AG04449 (cell line): ENCODE measurements around the gene EPHA6.

ENCODE experiments used
- CTCF ChIA-PET: fragments of 350-600 bp; formaldehyde crosslinking; extraction: SDS; loops from one replicate; lab custom pipeline; 2021; ENCODE audit warnings: antibody characterized with exemption; lab: Yijun Ruan, JAX
- POLR2A ChIA-PET: fragments of 400-600, 350-600 bp; formaldehyde crosslinking; extraction: SDS; loops from one replicate; lab custom pipeline; 2020; ENCODE audit warnings: antibody characterized with exemption, inconsistent platforms; lab: Yijun Ruan, JAX
- DNase-seq: peaks from one replicate; pipeline ENCODE4 v3.0.0-alpha.2; 2010; ENCODE audit warnings: low read depth, low spot score
- H3K4me3 ChIP-seq: 2 replicates; pipeline ENCODE4 v1.5.1; 2011; ENCODE audit warnings: low read depth, mild to moderate bottlenecking, control low read depth, low read length
- CTCF ChIP-seq: IDR thresholded peaks from one replicate; pipeline ENCODE4 v1.5.1; 2011; ENCODE audit warnings: mild to moderate bottlenecking, moderate library complexity, low read length, control low read depth, inconsistent platforms; ENCODE audit not compliant: insufficient read depth; ENCODE audit errors: missing control alignments

Gene EPHA6

GRCh38 chr3:97692389-97692788 is 878.0 kb downstream of the EPHA6 start:
- H3K4me3 ChIP-seq: no peak overlapping the region
- ChIA-PET CTCF (interaction anchor here (1.4 kb wide), 1 partner anchor 27 kb away, joined by 4 read pairs; no protein-coding TSS in a partner anchor), POLR2A (no interaction called here)
- no peak for TF ChIP-seq CTCF
- DNase-seq: no peak

GRCh38 chr3:97692831-97693230 is 878.4 kb downstream of the EPHA6 start:
- CTCF ChIA-PET: interaction anchor here (1.4 kb wide), 1 partner anchor 27 kb away, joined by 4 read pairs; no protein-coding TSS in a partner anchor
- TF ChIP-seq CTCF: no peak
- H3K4me3 ChIP-seq: no peak overlapping the region
- no peak for DNase-seq
- POLR2A ChIA-PET: no interaction called here

- TF ChIP-seq CTCF: no peak
- ChIA-PET POLR2A (no interaction called here), CTCF (interaction anchor here (1.0 kb wide), 1 partner anchor 24 kb away, joined by 3 read pairs; no protein-coding TSS in a partner anchor)
- no peak for DNase-seq
- no peak overlapping the region for H3K4me3 ChIP-seq
Measured at GRCh38 chr3:97694876-97695275, 880.5 kb downstream of the EPHA6 start.

GRCh38 chr3:97698691-97699090 is 884.3 kb downstream of the EPHA6 start:
- POLR2A ChIA-PET: no interaction called here

GRCh38 chr3:97699889-97700288 is 885.5 kb downstream of the EPHA6 start:
- ChIA-PET POLR2A (no interaction called here), CTCF (no interaction called here)
- no peak for TF ChIP-seq CTCF
- no peak for DNase-seq
- H3K4me3 ChIP-seq: no peak overlapping the region

More at GRCh38 chr3:97698691-97699090, 884.3 kb downstream of the EPHA6 start:
- no peak overlapping the region for H3K4me3 ChIP-seq
- CTCF ChIA-PET: no interaction called here
- TF ChIP-seq CTCF: no peak
- DNase-seq: no peak

GRCh38 chr3:97705764-97706163 is 891.4 kb downstream of the EPHA6 start:
- CTCF ChIA-PET: no interaction called here
- POLR2A ChIA-PET: no interaction called here
- no peak for TF ChIP-seq CTCF

More at GRCh38 chr3:97705764-97706163, 891.4 kb downstream of the EPHA6 start:
- no peak for DNase-seq
- H3K4me3 ChIP-seq: no peak overlapping the region
